C1 segment of cervical spinal cord (tissue), 14 donors: Measurements from ENCODE around the gene SYMPK.
A peak's percentile ranks its signal among the peaks of the same experiment; 100 is the strongest.

Source experiments
- DNase-seq, 14 donors: peaks; one replicate each; lab custom pipeline; 2025; lab: John Stamatoyannopoulos, UW

Gene SYMPK

DNA sequence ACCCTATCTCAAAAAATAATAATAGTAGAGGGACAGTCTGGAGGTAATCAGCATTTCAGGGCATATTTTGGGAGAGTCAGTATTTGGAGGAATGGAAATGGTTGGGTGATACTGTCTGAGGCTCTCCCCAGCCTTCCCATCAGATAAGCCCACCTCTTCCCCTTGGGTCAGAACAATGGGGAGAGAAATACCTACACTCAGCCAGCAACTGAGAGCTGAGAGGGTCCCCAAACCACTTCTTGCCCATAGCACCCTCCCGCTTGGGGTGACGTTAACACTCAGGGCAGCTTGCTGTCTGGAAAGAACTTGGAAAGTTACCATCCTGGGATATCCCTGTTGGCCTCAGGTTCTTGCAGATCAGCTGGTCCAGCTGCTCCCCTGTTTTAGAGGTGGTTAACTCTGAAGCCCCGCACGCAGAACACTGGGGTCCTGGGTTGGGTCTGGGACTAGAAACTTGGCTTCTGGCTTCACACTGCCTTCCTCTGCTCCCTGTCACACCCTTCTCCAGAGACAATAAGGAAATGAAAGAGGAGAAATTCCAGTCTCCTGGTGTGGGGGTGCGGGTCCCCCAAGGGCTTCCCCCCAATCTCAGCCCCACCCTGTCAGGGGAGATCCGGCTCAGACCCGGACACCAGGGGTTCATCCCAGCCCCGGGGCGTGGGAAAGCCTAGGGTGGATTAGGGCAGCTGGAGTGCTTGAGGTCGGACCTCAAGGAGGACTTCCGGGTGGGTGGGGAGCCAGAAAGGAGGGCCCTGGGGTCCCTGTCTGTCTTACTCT, 3.6 kb upstream of the SYMPK start:
- DNase-seq, result no peak

DNA sequence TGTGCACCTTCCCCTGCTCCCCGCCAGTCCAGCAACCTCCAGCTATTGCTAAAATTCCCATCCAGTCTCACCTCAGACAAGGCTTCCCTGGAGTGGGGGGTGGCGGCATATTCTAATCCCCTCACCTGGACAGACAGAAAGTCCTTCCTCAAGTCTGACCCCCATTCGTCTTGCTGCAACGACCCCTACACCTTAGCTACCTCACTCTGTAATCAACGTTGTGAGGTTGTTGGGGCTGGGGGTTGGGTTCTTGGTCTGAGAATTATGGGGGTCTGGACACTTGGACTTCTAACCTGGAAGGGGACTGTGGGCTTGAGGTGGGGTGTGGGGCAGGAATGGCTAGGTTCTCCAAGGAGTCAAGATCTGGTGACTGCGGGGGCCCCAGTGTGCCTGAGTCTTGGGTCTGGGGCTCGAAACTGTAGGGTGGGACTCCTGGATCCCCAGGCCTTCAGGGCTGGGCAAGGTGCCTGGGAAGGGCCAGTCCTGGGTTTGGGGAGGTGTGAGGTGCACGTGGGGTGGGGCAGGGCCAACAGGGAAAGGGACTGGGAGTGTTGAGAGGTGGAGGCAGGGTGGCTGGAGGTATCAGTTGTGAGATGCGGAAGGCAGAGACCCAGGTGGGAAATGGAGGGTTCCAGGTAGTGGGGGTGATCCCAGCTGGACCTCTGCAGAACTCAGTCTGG, 2.5 kb upstream of the SYMPK start:
- DNase-seq, result no peak

DNA sequence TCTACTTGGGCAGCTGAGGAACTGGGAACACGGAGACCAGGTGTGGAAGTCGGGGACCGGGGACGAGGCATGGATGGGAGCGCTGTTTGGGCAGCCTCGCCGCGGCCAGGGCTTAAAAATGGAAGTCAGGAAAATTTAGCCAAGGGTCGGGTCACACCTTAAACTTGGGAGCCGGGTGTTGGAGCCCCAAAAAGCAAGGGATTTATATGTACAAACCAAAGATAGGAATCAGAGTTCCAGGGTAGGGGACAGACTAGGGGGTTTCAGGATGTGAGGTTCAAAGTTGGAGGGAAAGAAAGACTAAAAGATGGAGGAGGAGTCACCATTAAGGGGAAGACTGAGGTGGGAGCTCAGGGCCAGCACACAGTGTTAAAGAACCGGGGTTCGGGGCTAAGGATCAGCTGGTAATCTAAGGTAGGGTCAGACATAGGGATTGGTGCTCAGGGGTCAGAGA, 1.7 kb upstream of the SYMPK start:
- DNase-seq, result no peak

DNA sequence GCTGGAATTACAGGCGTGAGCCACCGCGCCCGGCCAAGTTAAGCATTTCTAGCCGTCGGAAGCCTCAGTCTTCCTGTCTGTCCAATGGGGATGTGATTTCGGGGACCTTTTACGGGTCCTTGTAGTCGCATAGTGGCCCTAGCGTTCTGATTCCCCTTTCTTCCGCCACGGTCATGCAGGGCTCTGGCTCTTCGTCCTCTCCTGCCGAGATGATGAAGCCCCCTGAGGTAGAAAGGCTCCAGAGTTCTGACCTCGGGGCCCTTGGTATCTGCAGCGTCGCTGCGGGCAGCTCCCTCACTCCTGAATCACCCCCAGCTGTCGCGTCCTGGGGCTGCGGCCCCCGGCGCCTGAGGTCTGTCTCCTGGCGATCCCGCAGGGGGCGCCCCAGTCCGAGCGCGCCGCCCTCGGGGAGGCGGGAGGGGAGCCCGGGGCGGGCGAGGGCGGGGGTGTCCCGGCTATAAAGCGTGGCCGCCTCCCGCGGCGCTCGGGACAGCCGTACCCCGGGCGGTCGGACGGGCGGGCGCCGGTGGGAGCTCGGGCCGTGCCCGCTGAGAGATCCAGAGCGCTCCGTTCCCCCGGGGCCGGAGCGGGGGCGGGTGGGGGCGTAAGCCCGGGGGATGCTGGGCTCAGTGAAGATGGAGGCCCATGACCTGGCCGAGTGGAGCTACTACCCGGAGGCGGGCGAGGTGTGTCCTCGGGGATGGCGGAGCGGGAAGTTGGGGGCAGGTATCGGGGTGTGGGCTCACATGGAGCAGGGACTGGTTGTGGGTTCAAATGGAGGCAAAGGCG, 1.1 kb upstream of the SYMPK start, which contains the start of gene FOXA3:
Gene FOXA3, plus strand, starts transcription at position 487 of the 789 bp plus-strand sequence. Its CDS starts 131 bp downstream, at position 618.
- DNase-seq, result peak in 5 of 14 donors; percentile 2 to 27 (median 13)

DNA sequence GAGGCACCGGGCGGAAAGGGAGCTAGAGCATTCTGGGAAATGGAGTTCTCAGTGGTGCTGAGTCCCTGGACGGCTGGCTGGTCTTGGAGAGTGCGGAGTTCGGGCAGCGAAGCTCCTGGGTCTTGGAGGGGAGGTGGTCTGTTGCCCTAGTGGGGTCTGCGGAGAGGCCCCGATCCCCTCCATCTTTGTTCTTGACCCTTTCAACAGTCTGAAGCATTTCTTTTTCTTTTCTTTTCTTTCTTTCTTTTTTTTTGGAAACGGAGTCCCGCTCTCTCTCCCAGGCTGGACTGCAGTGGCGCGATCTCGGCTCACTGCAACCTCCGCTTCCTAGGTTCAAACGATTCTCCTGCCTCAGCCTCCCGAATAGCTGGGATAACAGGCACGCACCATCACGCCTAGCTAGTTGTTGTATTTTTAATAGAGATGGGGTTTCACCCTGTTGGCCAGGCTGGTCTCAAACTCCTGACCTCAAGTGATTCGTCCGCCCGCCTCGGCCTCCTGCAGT, 440 bp upstream of the SYMPK start:
- no peak for DNase-seq

DNA sequence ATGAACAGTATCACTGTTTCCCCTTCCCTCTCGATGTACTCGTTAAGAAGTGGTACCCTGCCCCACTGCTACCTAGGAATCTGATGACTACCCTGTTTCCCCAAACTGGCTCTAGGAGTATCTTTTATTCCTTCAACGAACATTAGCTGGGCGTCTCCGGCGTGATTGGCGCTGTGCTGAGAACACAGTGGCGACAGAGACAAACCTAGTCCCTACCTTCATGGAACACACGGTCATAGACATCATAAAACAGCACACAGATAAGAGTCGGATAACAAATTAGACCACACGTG, 730 bp downstream of the SYMPK start:
- DNase-seq, result peak in 1 of 14 donors; percentile 48

DNA sequence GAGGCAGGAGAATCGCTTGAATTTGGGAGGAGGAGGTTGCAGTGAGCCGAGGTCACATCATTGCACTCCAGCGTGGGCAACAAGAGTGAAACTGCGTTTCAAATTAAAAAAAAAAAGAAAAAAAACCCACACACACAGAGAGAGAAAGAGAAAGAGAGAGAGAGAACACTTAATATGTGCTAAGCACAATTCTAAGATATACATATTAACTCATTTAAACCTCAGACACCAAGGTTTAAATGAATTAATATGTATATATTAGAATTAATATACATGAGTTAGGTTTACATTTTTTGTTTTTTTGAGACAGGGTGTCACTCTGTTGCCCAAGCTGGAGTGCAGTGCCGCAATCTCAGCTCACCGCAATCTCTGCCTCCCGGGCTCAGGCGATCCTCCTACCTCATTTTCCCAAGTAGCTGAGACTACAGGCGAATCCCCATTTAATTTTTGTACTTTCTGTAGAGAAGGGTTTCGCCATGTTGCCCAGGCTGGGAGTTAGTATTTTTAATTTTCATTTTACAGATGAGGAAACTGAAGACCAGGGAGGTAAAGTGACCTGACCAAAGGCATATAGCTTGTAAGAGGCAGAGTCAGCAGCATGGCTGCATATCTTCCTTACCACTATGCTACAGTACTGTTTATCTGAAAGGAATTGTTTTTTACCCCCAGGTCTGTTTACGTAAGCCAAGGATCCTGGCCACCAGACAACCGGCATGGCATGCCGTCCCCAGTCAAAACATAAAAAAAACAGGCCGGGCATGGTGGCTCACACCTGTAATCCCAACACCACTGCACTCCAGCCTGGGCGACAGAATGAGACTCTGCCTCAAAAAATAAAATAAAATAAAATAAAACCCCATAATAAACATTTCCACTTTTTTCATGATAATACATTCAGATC, 2.3 kb downstream of the SYMPK start:
- DNase-seq, result no peak

DNA sequence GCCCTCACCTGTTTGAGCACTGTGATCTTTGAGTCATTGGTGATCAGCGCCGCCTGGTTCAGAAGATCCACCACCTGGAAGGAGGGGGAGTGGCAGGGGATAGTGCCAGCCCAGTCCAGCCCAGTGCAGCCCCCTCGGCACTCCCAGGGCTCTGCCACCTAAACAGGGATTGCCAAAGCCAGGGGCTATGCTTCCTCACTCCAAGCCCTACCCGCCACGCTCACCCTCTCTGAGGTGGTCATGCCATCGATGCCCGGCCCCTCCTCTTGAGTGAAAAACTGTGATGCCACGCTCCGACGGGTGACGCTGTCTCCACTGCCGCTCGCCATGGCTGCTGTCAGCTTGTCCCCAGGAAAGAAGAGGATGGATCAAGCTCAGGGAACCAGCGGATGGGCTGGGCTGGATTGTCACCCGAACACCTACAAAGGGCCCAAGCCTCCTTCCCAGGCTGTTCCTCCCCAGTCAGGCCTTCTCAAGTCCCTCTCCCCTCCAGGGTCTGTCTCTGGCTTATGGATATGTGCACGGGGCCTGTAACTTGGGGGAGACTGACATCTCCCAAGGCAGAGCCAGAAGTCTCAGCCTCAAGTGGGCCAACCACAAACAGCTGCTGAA, 8.7 kb downstream of the SYMPK start:
- DNase-seq, result no peak

DNA sequence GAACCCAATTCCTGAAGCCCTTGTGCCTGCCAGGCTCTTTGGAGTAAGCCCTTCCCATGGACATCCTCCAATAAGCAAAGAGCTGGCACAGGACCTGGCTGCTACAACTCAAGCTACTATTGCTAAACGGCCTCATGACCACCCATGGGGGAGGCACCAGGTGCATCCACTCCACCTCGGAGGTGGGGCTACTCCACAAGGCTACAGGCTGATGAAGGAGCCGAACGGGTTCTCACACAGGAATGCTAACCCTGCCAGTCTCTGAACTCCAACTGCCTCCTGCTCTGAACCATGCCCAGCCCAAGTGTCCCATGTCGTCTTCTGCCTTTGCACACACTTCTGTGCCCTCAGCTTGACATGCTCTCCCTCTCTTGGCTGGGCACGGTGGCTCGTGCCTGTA, 10.0 kb downstream of the SYMPK start:
- no peak for DNase-seq

DNA sequence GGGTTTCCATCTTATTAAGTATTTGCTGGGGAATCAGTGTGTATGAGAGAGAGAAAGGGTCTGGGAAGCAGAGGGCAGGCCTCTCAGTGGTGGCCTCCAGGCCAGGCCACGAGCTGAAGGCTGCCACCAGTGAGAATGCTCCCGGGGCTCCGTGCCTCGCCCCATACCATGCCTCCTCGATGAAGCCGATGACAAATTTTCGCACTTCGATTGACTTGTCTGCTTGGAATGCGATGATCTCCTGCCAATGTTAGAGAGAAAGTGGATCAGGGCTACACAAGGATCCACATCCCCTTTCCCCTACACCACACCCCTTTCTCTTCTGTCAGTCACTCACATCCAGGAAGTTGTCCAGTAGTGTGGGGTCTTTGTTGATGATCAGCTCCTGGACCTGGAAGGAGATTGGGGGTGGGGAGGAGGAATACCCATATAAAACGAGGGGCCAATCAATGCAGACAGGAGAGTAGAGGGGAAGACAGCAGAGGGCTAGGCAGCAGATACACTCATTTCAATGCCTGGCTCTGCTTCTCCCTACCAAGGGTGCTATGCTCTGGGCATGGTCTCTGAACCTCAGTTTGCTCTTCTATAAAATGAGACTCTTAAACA, 10.7 kb downstream of the SYMPK start:
- no peak for DNase-seq

DNA sequence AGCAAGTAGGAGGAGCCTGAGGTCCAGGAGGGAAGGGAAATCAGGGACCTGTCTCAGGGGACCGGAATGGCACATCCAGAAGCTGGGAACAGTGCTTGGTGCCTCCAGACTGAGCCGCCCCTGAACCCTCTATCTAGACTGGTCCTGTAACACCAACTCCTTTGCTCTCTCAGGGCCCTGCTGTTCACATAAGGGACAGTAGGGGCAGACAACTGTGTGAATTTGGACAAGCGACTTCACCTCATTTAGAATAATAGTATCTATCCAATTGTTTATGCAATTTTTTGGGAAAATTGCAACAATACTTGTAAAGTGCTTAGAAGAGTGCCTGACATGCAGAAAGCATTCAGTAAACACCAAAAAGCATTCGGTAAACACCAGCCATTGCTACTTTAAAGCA, 14.0 kb downstream of the SYMPK start:
- no peak for DNase-seq

DNA sequence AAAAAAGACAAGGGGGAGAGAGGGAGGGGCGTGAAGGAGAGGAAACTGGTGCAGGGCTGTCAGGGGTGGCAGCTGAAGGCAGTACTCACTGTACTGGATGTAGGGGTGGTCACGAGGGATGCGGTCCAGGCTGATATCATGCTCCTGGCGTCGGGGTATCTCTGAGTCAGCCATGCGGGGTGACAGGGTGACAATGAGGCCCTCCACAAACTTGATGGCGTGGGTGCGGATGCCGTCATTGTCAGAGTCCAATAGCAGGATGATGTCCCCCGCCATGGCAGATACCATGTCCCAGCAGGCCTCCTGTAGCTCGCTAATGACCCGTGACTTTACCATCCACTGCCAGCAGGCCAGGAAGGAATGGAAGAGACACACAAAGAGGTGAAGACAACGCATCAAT, 15.3 kb downstream of the SYMPK start:
- no peak for DNase-seq

DNA sequence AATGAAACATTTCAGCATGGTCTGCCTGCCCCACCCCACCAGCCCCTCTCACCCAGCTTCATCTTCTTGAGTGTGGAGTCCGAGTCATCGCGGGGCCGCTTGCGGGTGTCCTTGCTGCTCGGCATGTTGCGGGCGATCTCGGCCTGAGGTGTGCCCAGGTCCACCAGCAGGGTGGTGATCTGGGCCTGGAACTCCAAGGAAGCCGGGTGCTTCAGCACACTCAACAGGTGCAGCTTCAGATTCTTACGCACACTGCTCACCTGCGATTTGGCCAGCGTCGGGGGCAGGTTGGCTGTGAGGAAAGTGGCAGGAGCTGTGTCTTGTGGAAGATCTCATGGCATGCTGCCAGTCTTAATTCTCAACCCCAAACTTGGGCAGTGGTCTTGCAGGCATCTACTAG, 20.7 kb downstream of the SYMPK start:
- DNase-seq, result no peak

DNA sequence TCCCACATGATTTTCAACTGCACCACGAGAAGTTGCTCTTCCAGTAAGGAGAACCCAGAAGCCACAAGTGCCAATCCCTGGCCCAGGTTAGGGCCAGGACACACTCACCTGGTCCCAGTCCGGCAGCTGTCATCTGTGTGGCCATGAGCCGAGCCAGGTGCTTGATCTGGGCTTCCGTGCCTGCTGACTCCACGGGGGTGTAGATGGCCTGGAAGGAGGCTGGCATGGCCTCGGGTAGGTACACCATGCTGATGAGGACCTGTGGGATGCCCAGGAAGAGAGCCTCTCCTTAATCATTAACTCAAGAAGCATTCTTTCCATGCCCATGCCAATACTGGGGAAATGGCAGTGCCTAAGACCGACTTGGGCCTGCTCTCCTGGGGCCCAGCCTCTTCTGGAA, 28.0 kb downstream of the SYMPK start:
- DNase-seq, result no peak

DNA sequence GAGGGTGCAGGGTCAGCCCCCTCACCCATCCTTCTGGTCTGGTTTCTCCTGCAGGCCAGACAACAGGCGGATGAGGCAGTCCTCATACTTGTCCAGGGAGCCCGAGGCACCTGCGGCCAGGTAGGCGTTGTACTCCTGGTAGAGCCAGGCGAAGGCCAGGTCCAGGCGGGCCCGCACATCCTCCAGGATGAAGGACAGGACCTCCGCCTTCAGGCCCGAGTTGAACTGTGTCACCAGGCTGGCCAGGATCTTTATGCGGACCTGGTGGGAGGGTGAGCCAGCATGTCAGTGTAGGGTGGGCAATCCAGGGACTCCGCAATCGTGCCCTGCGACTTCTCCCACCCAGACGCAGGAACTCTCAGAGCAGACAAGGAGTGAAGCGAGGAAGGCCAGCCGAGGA, 34.0 kb downstream of the SYMPK start:
- DNase-seq, result no peak

DNA sequence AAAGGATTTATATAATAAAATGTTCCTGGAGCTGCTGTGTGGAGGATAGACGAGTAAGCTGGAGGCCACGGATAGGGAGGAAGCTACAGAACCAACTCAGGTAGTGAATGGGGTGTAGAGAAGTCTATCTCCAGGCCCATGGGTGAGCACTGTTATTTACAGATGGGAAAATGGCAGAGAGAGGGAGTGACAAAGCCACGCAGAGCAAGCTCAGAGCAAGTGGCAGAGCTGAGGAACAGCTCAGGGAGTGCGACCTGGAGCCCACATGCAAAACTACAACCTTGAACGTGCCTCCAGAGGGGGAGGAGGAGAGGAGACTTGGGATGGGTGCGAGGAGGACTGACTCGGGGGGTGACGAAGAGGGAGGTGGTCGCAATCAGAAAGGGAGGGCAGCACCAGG, 34.4 kb downstream of the SYMPK start:
- no peak for DNase-seq

DNA sequence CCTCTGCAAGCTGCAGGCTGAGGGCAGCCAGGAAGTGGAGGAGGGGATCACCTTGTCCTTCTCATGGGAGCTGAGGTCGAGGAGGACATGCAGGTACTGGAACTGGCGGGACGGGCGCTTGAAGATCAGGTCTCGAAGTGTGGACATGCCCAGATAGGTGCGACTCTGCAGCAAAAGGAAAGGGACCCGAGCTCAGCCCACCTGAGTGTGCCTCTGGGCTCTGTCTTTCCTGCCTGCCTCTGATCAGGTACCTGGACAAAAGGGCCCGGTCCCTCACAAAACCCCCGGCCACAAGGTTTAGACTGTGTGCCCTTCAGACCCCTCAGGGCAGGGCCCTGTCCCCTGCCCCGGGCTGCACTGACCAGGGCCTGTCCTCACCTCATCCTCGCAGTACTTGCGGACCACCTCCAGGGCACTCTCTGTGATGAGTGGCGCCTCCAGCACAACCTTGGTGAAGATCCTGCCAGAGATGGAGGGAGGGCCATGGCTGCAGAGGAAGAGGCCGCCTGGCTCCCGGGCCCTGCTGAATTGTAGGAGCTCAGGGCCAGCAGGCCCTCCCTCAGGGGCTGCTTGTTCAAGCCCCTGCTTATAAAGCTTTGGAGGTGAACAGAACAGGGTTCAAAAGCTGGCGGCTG, 35.4 kb downstream of the SYMPK start:
- DNase-seq, result no peak

DNA sequence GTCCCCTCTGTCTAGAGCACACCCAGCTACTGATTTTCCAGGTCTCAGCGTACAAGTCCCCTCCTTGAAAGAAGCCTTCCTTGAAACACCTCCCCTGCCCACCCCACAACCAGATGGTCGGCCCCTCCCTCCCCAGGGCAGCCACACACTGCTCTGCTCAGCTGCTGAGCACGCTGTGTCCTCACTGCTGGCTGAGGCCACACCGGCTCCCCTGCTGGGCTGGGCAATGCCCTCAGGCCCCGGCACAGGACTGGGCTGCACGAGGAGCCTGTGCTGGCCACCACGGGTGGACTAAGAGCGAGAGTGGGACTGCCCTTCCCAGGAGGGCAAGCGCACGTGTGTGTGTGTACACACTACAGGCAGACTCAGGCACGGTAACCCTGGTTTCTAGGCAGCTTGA, 36.0 kb downstream of the SYMPK start:
- DNase-seq, result no peak

DNA sequence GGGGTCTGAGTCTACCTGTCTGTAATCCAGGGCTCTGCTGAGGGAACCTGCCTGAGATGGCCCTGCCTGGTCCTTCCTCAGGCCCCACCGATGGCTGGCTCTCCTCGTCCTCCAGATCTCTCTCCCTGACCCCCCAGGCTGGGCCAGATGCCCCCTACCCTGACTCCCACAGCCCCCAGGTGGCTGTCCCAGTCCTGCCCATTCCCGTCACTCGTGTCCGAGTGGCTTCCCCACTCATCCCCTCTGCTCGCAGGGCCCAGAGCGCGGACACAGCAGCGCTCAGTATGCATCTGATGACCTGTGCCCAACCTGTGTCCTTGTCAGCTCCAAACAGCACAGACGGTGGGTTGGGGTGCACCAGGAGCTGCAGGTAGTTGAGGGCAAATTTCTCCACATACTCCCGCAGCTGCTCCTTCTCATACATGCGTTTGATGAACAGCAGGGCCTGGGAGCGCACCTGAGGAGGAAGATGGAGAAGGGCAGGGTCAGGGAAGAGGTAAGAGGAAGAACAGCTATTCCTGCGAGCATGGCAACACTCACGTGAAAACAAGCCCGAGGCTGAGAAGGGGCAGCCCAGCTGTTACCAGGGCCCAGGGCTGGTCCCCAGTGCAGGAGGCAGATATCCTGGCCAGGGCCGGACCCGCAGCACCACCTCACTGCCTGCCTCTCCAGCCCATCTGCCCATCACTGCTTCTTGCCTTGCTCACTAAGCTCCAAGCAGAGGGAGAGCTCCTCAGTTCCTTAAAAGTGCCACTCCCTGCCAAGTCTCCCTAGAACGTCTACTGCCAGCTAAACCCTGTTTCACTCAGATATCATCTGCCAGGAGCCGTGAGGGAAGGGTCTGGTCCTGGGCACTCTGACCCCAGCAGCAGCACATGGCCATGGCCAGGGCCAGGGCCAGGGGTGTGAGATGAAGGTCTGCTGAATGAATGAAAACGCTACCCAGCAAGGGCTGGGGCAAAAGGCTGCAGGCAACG, 36.7 kb downstream of the SYMPK start:
- no peak for DNase-seq
